ENCODE data around the gene GRM4. TPM values are rescaled to one million over a fixed set of nuclear protein-coding genes. Genes with fewer than 3 reads are reported as not detected.

GRM4 gene
- total RNA-seq, 1 donor from 2014 or later: not detected

DNA sequence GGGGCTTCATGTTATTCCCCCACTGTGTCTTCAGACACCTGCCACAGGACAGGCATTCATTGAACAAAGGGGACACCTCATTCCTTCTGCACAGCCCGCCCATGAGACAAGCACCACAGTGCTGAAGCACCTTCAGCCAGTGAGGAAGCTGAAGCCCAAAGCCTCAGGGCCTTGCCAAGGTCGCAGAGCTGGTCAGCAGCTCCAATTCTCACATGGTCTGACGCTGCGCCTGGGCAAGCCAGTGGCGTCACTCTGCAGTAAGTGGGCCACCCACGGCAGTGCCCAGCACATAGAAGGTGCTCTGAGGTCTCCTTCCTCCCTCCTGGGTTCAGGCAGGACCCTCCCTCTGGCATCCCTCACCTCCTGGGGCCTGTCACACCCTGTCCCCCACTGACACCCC, 43.2 kb downstream of the GRM4 start:
- Histone ChIP-seq H3K27ac (no peak overlapping the region), H3K27me3 (ENCODE audit: low read depth) (peaks cover 4% of the 10 kb centered on the region), H3K4me3 (no peak overlapping the region), H3K9me3 (no peaks in the 10 kb centered on the region), H3K36me3 (no peaks in the 10 kb centered on the region), H3K4me1 (no peaks in the 10 kb centered on the region)
- peak in 1 of 2 donors; percentile 12 for ATAC-seq
- intact Hi-C loops (cut with DNase I): no loop called here
- TF ChIP-seq, protein P1, sequence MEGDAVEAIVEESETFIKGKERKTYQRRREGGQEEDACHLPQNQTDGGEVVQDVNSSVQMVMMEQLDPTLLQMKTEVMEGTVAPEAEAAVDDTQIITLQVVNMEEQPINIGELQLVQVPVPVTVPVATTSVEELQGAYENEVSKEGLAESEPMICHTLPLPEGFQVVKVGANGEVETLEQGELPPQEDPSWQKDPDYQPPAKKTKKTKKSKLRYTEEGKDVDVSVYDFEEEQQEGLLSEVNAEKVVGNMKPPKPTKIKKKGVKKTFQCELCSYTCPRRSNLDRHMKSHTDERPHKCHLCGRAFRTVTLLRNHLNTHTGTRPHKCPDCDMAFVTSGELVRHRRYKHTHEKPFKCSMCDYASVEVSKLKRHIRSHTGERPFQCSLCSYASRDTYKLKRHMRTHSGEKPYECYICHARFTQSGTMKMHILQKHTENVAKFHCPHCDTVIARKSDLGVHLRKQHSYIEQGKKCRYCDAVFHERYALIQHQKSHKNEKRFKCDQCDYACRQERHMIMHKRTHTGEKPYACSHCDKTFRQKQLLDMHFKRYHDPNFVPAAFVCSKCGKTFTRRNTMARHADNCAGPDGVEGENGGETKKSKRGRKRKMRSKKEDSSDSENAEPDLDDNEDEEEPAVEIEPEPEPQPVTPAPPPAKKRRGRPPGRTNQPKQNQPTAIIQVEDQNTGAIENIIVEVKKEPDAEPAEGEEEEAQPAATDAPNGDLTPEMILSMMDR (IDR thresholded peaks at IDR 0.05): no peak
- DNase-seq: no peak

- intact Hi-C loops (cut with DNase I): no loop called here
- no peak for ATAC-seq
- Histone ChIP-seq H3K27ac (no peak overlapping the region), H3K36me3 (no peaks in the 10 kb centered on the region), H3K4me3 (no peak overlapping the region), H3K4me1 (no peaks in the 10 kb centered on the region), H3K9me3 (no peaks in the 10 kb centered on the region), H3K27me3 (ENCODE audit: low read depth) (peaks cover 4% of the 10 kb centered on the region)
- TF ChIP-seq, protein P1 (IDR thresholded peaks at IDR 0.05): no peak
- no peak for DNase-seq
Observed at GRCh38 chr6:34102099-34102656, 43.7 kb downstream of the GRM4 start.

DNA sequence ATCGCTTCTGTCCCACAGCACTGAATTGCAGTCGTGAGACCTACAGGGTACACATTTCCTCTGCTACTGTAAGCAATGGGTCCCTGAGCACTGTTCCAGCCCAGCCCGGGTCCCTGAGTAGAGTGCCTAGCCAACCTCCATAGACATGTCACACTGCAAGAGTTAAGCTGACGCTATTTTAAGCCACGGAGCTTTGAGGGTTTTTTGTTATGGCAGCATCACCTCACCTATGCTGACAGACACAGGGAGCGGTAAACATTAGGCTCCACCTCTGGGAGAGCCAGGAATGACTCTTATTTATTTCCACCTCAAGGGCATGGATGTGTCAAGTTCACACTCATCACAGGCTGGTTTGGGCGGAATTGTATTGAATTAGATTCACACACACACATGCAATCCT, 45.1 kb downstream of the GRM4 start:
- DNase-seq (no peak), ATAC-seq (no peak)
- Histone ChIP-seq H3K4me1 (no peaks in the 10 kb centered on the region), H3K4me3 (no peak overlapping the region), H3K27ac (no peak overlapping the region), H3K27me3 (ENCODE audit: low read depth) (peaks cover 5% of the 10 kb centered on the region), H3K9me3 (no peaks in the 10 kb centered on the region), H3K36me3 (no peaks in the 10 kb centered on the region)
- intact Hi-C loops (cut with DNase I): no loop called here
- TF ChIP-seq, protein P1 (IDR thresholded peaks at IDR 0.05): no peak

- TF ChIP-seq, protein P1 (IDR thresholded peaks at IDR 0.05): no peak
- Histone ChIP-seq H3K27ac (no peak overlapping the region), H3K4me1 (no peaks in the 10 kb centered on the region), H3K4me3 (no peak overlapping the region), H3K9me3 (no peaks in the 10 kb centered on the region), H3K27me3 (ENCODE audit: low read depth) (peaks cover 14% of the 10 kb centered on the region), H3K36me3 (no peaks in the 10 kb centered on the region)
- no peak for DNase-seq
- ATAC-seq: no peak
- intact Hi-C loops (cut with DNase I): no loop called here
Observed at GRCh38 chr6:34099878-34100277, 46.0 kb downstream of the GRM4 start.

DNA sequence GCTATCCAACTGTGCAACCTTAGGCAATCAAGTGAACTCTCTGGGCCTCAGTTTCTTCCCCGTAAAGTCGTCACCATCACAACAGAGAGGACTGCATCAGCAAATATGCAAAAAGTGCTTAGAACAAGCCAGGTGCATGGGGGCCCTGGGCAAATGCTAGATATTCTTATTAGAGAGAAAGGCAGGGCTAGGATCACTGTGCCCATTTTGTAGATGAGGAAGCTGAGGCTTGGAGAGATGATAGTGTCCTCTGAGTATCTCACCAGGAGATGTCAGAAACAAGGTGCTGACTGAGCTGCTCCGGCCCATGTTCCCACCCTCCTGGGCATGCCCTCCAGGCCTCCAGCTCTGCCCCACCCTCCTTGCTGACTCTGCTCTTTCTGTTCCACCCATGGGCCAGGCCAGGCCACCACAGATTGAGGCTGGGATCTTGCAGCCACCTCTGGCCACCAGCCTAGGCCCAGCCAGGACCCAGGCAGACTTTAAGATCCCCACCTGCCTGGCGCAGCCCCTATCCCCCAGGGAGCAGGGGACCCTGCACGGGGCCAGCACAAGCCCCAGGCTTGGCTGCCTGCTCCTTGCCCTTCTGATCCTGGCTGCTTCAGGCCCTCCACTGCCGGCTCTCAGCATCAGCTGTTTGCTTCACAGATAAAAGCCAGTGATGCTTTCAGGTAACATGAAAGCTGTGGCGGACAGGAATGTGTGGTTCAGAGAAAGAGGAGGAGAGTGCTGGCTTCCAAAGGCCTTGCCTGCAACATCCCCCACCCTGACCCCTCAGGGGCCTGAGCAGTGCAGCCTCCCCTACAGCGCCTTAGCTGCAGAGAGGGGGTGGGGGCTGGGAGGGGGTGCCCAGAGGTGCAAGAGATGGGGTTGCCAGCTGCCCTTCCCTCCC, 47.6 kb downstream of the GRM4 start:
- no peaks in the 10 kb centered on the region for H3K4me1 ChIP-seq
- H3K36me3 ChIP-seq: no peaks in the 10 kb centered on the region
- H3K27ac ChIP-seq: no peak overlapping the region
- no peaks in the 10 kb centered on the region for H3K9me3 ChIP-seq
- DNase-seq (no peak), ATAC-seq (no peak)
- no peak overlapping the region for H3K4me3 ChIP-seq
- TF ChIP-seq, protein P1 (IDR thresholded peaks at IDR 0.05): no peak
- peaks cover 17% of the 10 kb centered on the region for H3K27me3 ChIP-seq (ENCODE audit: low read depth)
- intact Hi-C loops (cut with DNase I): no loop called here

All from lower lobe of right lung (tissue), 2 donors.